ENCODE measurements around the gene DSC1.

DNA sequence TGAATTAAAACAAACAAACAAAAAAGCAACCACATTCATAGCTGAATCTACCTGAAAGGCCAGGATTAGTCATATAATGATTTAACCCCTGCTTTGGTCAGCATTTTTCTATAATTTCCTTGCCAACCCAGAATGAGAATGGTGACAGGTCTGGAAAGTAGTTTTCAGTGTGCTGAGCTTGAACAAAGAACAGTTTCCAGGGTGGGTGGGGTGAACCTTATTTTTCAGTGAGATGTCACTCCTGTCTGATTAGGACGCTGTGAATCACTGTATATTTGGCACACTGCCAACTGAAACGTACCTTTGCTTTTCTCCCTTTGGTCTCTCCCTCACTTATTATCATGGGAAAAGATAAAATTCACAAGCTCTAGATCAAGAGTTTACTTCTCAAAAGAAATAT is 35.0 kb upstream of the DSC1 start:
- TF ChIP-seq, protein P1, sequence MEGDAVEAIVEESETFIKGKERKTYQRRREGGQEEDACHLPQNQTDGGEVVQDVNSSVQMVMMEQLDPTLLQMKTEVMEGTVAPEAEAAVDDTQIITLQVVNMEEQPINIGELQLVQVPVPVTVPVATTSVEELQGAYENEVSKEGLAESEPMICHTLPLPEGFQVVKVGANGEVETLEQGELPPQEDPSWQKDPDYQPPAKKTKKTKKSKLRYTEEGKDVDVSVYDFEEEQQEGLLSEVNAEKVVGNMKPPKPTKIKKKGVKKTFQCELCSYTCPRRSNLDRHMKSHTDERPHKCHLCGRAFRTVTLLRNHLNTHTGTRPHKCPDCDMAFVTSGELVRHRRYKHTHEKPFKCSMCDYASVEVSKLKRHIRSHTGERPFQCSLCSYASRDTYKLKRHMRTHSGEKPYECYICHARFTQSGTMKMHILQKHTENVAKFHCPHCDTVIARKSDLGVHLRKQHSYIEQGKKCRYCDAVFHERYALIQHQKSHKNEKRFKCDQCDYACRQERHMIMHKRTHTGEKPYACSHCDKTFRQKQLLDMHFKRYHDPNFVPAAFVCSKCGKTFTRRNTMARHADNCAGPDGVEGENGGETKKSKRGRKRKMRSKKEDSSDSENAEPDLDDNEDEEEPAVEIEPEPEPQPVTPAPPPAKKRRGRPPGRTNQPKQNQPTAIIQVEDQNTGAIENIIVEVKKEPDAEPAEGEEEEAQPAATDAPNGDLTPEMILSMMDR (IDR thresholded peaks at IDR 0.05), result no peak
- TF ChIP-seq, protein P2, sequence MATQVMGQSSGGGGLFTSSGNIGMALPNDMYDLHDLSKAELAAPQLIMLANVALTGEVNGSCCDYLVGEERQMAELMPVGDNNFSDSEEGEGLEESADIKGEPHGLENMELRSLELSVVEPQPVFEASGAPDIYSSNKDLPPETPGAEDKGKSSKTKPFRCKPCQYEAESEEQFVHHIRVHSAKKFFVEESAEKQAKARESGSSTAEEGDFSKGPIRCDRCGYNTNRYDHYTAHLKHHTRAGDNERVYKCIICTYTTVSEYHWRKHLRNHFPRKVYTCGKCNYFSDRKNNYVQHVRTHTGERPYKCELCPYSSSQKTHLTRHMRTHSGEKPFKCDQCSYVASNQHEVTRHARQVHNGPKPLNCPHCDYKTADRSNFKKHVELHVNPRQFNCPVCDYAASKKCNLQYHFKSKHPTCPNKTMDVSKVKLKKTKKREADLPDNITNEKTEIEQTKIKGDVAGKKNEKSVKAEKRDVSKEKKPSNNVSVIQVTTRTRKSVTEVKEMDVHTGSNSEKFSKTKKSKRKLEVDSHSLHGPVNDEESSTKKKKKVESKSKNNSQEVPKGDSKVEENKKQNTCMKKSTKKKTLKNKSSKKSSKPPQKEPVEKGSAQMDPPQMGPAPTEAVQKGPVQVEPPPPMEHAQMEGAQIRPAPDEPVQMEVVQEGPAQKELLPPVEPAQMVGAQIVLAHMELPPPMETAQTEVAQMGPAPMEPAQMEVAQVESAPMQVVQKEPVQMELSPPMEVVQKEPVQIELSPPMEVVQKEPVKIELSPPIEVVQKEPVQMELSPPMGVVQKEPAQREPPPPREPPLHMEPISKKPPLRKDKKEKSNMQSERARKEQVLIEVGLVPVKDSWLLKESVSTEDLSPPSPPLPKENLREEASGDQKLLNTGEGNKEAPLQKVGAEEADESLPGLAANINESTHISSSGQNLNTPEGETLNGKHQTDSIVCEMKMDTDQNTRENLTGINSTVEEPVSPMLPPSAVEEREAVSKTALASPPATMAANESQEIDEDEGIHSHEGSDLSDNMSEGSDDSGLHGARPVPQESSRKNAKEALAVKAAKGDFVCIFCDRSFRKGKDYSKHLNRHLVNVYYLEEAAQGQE (IDR thresholded peaks at IDR 0.05; ENCODE audit: insufficient read depth in 1 of 2, low read depth in 2 of 2, low read length in 1 of 2), result no peak

All from Panc1 (cell line).